Activated CD8-positive, alpha-beta T cell treated with anti-CD3 and anti-CD28 coated beads for 36 hours (primary cell): ENCODE results near the gene E4F1. TPM values are rescaled to one million over a fixed set of nuclear protein-coding genes. Genes with fewer than 3 reads are reported as not detected.

Source experiments
- ATAC-seq: fragments of 200-7000 bp; cut with Tn5 transposase; one replicate; pipeline ENCODE4 v1.10.0; 2021; ENCODE audit warnings: mild to moderate bottlenecking, moderate library complexity
- CTCF ChIA-PET: fragments of 350-600 bp; sonication (Branson Sonifier 250); formaldehyde crosslinking; loops from one replicate; lab custom pipeline; 2021; ENCODE audit warnings: antibody characterized with exemption; lab: Charles Lee
- POLR2A ChIA-PET: fragments of 350-600 bp; sonication (Branson Sonifier 250); formaldehyde crosslinking; loops from one replicate; lab custom pipeline; 2021; ENCODE audit warnings: antibody characterized with exemption; lab: Charles Lee
- DNase-seq: peaks from one replicate; pipeline ENCODE4 v3.0.0-alpha.2; 2020
- H3K27ac Mint-ChIP-seq: one replicate; pipeline ENCODE4 v1.8.0; 2021; ENCODE audit warnings: mild to moderate bottlenecking, mixed read lengths
- H3K27me3 Mint-ChIP-seq: one replicate; pipeline ENCODE4 v1.8.0; 2021; ENCODE audit warnings: mixed read lengths
- H3K36me3 Mint-ChIP-seq: one replicate; pipeline ENCODE4 v1.8.0; 2021; ENCODE audit warnings: low read depth, mixed read lengths
- H3K4me1 Mint-ChIP-seq: one replicate; pipeline ENCODE4 v1.8.0; 2021; ENCODE audit warnings: low read depth, mixed read lengths
- H3K4me3 Mint-ChIP-seq: one replicate; pipeline ENCODE4 v1.8.0; 2021; ENCODE audit warnings: mild to moderate bottlenecking, moderate library complexity, mixed read lengths
- H3K9me3 Mint-ChIP-seq: one replicate; pipeline ENCODE4 v1.8.0; 2021; ENCODE audit warnings: mixed read lengths
- intact Hi-C: fragments of 100-400 bp; cut with micrococcal nuclease; formaldehyde crosslinking; loops from one replicate; pipeline ENCODE4 v1.10.0; 2022
- total RNA-seq, 2 experiments: library from RNA; stranded (reverse); gene quantifications; one replicate each; pipeline ENCODE4 v1.2.3, GENCODE V29; 2021
- TF ChIP-seq, protein P1 (sequence below): fragments of 200-600 bp; IDR thresholded peaks from one replicate; pipeline ENCODE4 v1.8.0; 2022; ENCODE audit warnings: antibody characterized with exemption, mild to moderate bottlenecking

The E4F1 gene
- total RNA-seq, 2 experiments from 2014 or later: 19.4 to 21.1 TPM

GRCh38 chr16:2276368-2277195 is 53.2 kb downstream of the E4F1 start:
- ChIA-PET POLR2A (interaction anchor here (0.6 to 1.3 kb wide), 4 partner anchors 19 to 220 kb away, joined by 3 to 5 read pairs (median 4); no protein-coding TSS in a partner anchor), CTCF (no interaction called here)
- H3K9me3 Mint-ChIP-seq: no peaks in the 10 kb centered on the region
- no peaks in the 10 kb centered on the region for H3K36me3 Mint-ChIP-seq
- intact Hi-C loops: no loop called here
- no peak for DNase-seq
- ATAC-seq: no peak
- TF ChIP-seq, protein P1, sequence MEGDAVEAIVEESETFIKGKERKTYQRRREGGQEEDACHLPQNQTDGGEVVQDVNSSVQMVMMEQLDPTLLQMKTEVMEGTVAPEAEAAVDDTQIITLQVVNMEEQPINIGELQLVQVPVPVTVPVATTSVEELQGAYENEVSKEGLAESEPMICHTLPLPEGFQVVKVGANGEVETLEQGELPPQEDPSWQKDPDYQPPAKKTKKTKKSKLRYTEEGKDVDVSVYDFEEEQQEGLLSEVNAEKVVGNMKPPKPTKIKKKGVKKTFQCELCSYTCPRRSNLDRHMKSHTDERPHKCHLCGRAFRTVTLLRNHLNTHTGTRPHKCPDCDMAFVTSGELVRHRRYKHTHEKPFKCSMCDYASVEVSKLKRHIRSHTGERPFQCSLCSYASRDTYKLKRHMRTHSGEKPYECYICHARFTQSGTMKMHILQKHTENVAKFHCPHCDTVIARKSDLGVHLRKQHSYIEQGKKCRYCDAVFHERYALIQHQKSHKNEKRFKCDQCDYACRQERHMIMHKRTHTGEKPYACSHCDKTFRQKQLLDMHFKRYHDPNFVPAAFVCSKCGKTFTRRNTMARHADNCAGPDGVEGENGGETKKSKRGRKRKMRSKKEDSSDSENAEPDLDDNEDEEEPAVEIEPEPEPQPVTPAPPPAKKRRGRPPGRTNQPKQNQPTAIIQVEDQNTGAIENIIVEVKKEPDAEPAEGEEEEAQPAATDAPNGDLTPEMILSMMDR: no peak
- no peak overlapping the region for H3K27ac Mint-ChIP-seq
- no peaks in the 10 kb centered on the region for H3K27me3 Mint-ChIP-seq
- H3K4me1 Mint-ChIP-seq: no peaks in the 10 kb centered on the region
- H3K4me3 Mint-ChIP-seq: no peak overlapping the region

DNA sequence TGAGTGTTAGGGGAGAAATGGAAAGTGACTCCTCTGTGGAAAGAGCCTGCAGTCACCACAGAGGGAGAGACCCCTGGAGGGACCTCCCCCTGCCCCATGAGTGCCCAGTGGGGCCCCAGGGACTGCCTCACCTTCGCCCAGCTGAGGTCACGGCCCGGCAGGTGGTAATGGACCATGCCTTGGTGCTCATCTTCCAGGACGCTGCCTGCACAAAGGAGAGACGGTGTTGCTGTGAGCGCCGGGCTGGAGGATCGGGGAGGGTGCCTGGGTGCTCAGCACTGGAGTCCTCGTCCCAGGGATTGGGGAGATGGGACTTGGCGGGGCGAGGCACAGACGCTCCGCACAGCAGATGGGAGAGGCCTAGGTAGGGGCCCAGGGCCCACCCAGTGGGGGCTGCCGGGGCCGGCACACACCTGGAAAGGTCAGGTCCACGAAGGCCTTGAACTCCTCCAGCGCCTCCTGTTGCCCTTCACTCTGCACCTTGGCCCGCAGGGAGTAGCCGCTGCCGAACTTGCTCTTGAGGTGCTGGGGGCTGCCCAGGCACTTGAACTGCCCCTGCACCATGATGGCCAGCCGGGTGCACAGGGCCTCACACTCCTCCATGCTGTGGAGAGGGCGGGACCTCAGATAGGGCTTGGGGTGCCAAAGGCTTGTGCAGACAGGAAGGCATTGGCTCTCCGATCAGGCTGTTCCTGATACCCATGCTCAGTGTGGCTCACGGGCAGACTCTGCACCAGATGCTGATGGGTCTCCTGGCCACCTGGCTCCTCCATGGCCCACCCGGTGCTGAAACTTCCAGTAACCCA is 54.3 kb downstream of the E4F1 start:
- no peaks in the 10 kb centered on the region for H3K4me1 Mint-ChIP-seq
- H3K9me3 Mint-ChIP-seq: no peaks in the 10 kb centered on the region
- H3K36me3 Mint-ChIP-seq: no peaks in the 10 kb centered on the region
- ChIA-PET POLR2A (interaction anchor here (0.6 to 1.3 kb wide), 2 partner anchors 26 to 31 kb away, joined by 3 to 4 read pairs; no protein-coding TSS in a partner anchor), CTCF (no interaction called here)
- no peak overlapping the region for H3K4me3 Mint-ChIP-seq
- DNase-seq (no peak), ATAC-seq (no peak)
- TF ChIP-seq, protein P1: no peak
- H3K27ac Mint-ChIP-seq: no peak overlapping the region
- intact Hi-C loops: no loop called here
- no peaks in the 10 kb centered on the region for H3K27me3 Mint-ChIP-seq

DNA sequence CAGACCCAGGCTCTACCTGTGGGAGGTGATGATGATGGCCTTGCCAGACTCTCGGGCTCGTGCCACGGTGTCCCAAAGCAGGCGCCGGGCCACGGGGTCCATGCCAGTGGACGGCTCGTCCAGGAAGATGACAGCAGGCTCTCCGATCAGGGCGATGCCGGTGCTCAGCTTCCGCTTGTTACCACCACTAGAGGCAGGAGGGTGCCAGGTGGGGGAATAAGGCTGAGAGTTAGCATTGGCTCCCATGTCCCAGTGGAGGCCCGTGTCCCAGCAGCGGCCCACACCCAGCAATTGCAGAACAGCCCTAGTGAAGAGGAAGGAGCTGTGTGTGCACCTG is 54.8 kb downstream of the E4F1 start:
- no peak overlapping the region for H3K27ac Mint-ChIP-seq
- H3K4me1 Mint-ChIP-seq: no peaks in the 10 kb centered on the region
- no peak overlapping the region for H3K4me3 Mint-ChIP-seq
- ChIA-PET POLR2A (no interaction called here), CTCF (interaction anchor here (1.2 kb wide), 1 partner anchor 83 kb away, joined by 4 read pairs; no protein-coding TSS in a partner anchor)
- TF ChIP-seq, protein P1: no peak
- ATAC-seq (no peak), DNase-seq (no peak)
- H3K27me3 Mint-ChIP-seq: no peaks in the 10 kb centered on the region
- intact Hi-C loops: no loop called here
- no peaks in the 10 kb centered on the region for H3K9me3 Mint-ChIP-seq
- no peaks in the 10 kb centered on the region for H3K36me3 Mint-ChIP-seq

DNA sequence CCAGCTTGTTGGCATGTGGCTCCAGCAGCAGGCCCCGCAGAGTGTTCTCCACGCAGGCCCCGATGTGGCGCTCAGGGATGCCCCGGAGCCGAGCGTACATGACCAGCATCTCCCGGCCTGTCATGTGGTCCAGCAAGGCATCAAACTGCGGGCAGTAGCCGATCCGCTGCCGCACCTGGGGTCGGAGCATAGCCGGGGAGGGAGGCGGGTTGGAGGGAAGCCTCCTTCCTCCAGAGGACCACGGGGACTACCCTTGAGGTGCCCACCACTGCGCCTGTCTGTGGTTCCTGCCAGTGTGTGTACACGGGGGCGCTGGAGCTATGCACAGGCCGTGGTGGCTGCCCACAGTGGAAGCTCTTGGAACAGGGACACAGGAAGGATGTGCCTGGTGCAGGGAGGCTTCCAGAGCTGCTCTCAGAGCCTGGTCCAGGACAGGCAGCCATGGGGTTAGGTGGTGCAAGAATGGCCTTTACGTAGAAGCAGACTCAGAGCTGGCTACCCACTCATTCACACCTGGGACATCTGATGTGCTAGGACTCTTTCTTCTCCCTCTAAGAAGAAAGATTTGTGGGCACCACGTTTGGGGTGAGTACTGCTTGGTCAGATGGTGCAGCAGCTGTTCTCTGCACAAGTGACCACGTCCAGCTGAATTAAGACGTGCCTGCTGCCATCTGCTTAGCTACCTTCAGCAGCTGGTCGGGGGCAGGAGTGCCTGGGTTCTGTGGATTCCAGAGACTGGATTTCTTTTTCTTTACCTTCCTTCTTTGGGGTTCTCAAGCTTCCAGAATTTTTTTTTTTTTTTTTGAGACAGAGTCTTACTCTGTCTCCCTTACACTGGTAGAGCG is 55.8 kb downstream of the E4F1 start:
- ChIA-PET CTCF (interaction anchor here (1.2 kb wide), 1 partner anchor 84 kb away, joined by 4 read pairs; no protein-coding TSS in a partner anchor), POLR2A (interaction anchor here (1.2 kb wide), 1 partner anchor 27 kb away, joined by 6 read pairs; the partner anchor contains the start of gene ECI1)
- Mint-ChIP-seq H3K27me3 (no peaks in the 10 kb centered on the region), H3K27ac (no peak overlapping the region), H3K4me1 (no peaks in the 10 kb centered on the region), H3K4me3 (no peak overlapping the region), H3K36me3 (no peaks in the 10 kb centered on the region), H3K9me3 (no peaks in the 10 kb centered on the region)
- TF ChIP-seq, protein P1: no peak
- DNase-seq (no peak), ATAC-seq (no peak)
- intact Hi-C loops: no loop called here
